Measurements from ENCODE around the gene FUCA1.
"Not testable (repeated sequence)": the region's sequence is repeated elsewhere in the genome, so short reads cannot be mapped to it uniquely, and the experiment has no call there.

The FUCA1 gene

GRCh38 chr1:23837908-23838307 lies 30.2 kb downstream of the FUCA1 start:
- Histone ChIP-seq H3K4me3 (ENCODE audit: low read depth, low read length, poor library complexity, severe bottlenecking) (peak overlapping the region; percentile 48), H3K27me3 (ENCODE audit: insufficient read depth, low read length) (no peaks in the 10 kb centered on the region), H3K27ac (ENCODE audit: low read depth, low read length, poor library complexity, severe bottlenecking) (peak overlapping the region; percentile 27), H4K20me1 (ENCODE audit: insufficient read depth, low read length) (no peaks in the 10 kb centered on the region), H2AFZ (ENCODE audit: low read length) (peak overlapping the region; percentile 20; the same call in 1 of the 2 replicates), H3K36me3 (ENCODE audit: insufficient read depth, low read length) (no peaks in the 10 kb centered on the region), H3K4me1 (ENCODE audit: insufficient read depth, low read length, severe bottlenecking) (peaks cover 20% of the 10 kb centered on the region), H3K79me2 (ENCODE audit: insufficient read depth, low read length) (no peaks in the 10 kb centered on the region), H3K9ac (ENCODE audit: low read length) (peak overlapping the region; percentile 29; the same call in 1 of the 2 replicates), H3K9me3 (ENCODE audit: low read length) (no peaks in the 10 kb centered on the region), H3K4me2 (ENCODE audit: low read length) (peak overlapping the region; percentile 57), H3K9me2 (ENCODE audit: low read depth, low read length) (no peaks in the 10 kb centered on the region), H3F3A (ENCODE audit: insufficient read depth, low read length) (no peaks in the 10 kb centered on the region)
- TF ChIP-seq EZH2 (IDR thresholded peaks at IDR 0.05; ENCODE audit: borderline replicate concordance, low read length) (no peak), CTCF (IDR thresholded peaks at IDR 0.05; ENCODE audit: low read length) (no peak)

- H3K79me2 ChIP-seq (ENCODE audit: insufficient read depth, low read length) = no peaks in the 10 kb centered on the region
- no peaks in the 10 kb centered on the region for H3F3A ChIP-seq (ENCODE audit: insufficient read depth, low read length)
- no peak for TF ChIP-seq CTCF (IDR thresholded peaks at IDR 0.05; ENCODE audit: low read length)
- TF ChIP-seq EZH2 (IDR thresholded peaks at IDR 0.05; ENCODE audit: borderline replicate concordance, low read length) = no peak
- no peaks in the 10 kb centered on the region for H3K36me3 ChIP-seq (ENCODE audit: insufficient read depth, low read length)
- no peaks in the 10 kb centered on the region for H4K20me1 ChIP-seq (ENCODE audit: insufficient read depth, low read length)
- H3K4me3 ChIP-seq (ENCODE audit: low read depth, low read length, poor library complexity, severe bottlenecking) = no peak overlapping the region
- H3K27me3 ChIP-seq (ENCODE audit: insufficient read depth, low read length) = no peaks in the 10 kb centered on the region
- no peak overlapping the region for H3K27ac ChIP-seq (ENCODE audit: low read depth, low read length, poor library complexity, severe bottlenecking)
- no peak overlapping the region for H3K4me2 ChIP-seq (ENCODE audit: low read length)
- H3K9me2 ChIP-seq (ENCODE audit: low read depth, low read length) = no peaks in the 10 kb centered on the region
- H2AFZ ChIP-seq (ENCODE audit: low read length) = no peak overlapping the region
- H3K9me3 ChIP-seq (ENCODE audit: low read length) = no peaks in the 10 kb centered on the region
- peaks cover 20% of the 10 kb centered on the region for H3K4me1 ChIP-seq (ENCODE audit: insufficient read depth, low read length, severe bottlenecking)
- H3K9ac ChIP-seq (ENCODE audit: low read length) = no peak overlapping the region
Measured at GRCh38 chr1:23836037-23836436, 32.1 kb downstream of the FUCA1 start.

- not testable (repeated sequence) for H3F3A ChIP-seq (ENCODE audit: insufficient read depth, low read length); H3K9me3 ChIP-seq (ENCODE audit: low read length); H3K27me3 ChIP-seq (ENCODE audit: insufficient read depth, low read length); H3K4me2 ChIP-seq (ENCODE audit: low read length); H3K36me3 ChIP-seq (ENCODE audit: insufficient read depth, low read length); H3K79me2 ChIP-seq (ENCODE audit: insufficient read depth, low read length); H3K9me2 ChIP-seq (ENCODE audit: low read depth, low read length); H4K20me1 ChIP-seq (ENCODE audit: insufficient read depth, low read length); H2AFZ ChIP-seq (ENCODE audit: low read length); H3K27ac ChIP-seq (ENCODE audit: low read depth, low read length, poor library complexity, severe bottlenecking); H3K9ac ChIP-seq (ENCODE audit: low read length); H3K4me3 ChIP-seq (ENCODE audit: low read depth, low read length, poor library complexity, severe bottlenecking)
- H3K4me1 ChIP-seq (ENCODE audit: insufficient read depth, low read length, severe bottlenecking) = peaks cover 20% of the 10 kb centered on the region
Measured at GRCh38 chr1:23834156-23834555, 33.9 kb downstream of the FUCA1 start.

GRCh38 chr1:23827717-23828116 lies 40.4 kb downstream of the FUCA1 start:
- Histone ChIP-seq H3F3A (ENCODE audit: insufficient read depth, low read length) (peaks cover 7% of the 10 kb centered on the region; the same call in 1 of the 2 replicates), H3K9me3 (ENCODE audit: low read length) (no peaks in the 10 kb centered on the region), H3K36me3 (ENCODE audit: insufficient read depth, low read length) (no peaks in the 10 kb centered on the region), H3K4me2 (ENCODE audit: low read length) (no peak overlapping the region), H3K4me1 (ENCODE audit: insufficient read depth, low read length, severe bottlenecking) (peaks cover 18% of the 10 kb centered on the region), H3K79me2 (ENCODE audit: insufficient read depth, low read length) (no peaks in the 10 kb centered on the region), H4K20me1 (ENCODE audit: insufficient read depth, low read length) (no peaks in the 10 kb centered on the region), H3K9me2 (ENCODE audit: low read depth, low read length) (no peaks in the 10 kb centered on the region), H3K27me3 (ENCODE audit: insufficient read depth, low read length) (no peaks in the 10 kb centered on the region), H3K4me3 (ENCODE audit: low read depth, low read length, poor library complexity, severe bottlenecking) (no peak overlapping the region), H2AFZ (ENCODE audit: low read length) (no peak overlapping the region), H3K27ac (ENCODE audit: low read depth, low read length, poor library complexity, severe bottlenecking) (no peak overlapping the region), H3K9ac (ENCODE audit: low read length) (no peak overlapping the region)
- TF ChIP-seq EZH2 (IDR thresholded peaks at IDR 0.05; ENCODE audit: borderline replicate concordance, low read length) = no peak
- no peak for TF ChIP-seq CTCF (IDR thresholded peaks at IDR 0.05; ENCODE audit: low read length)

- not testable (repeated sequence) for H2AFZ ChIP-seq (ENCODE audit: low read length); H3F3A ChIP-seq (ENCODE audit: insufficient read depth, low read length); H3K9me2 ChIP-seq (ENCODE audit: low read depth, low read length); H3K36me3 ChIP-seq (ENCODE audit: insufficient read depth, low read length); H3K4me3 ChIP-seq (ENCODE audit: low read depth, low read length, poor library complexity, severe bottlenecking); H3K27ac ChIP-seq (ENCODE audit: low read depth, low read length, poor library complexity, severe bottlenecking); H3K9ac ChIP-seq (ENCODE audit: low read length); H3K79me2 ChIP-seq (ENCODE audit: insufficient read depth, low read length); H3K27me3 ChIP-seq (ENCODE audit: insufficient read depth, low read length); H3K4me2 ChIP-seq (ENCODE audit: low read length); H4K20me1 ChIP-seq (ENCODE audit: insufficient read depth, low read length); H3K9me3 ChIP-seq (ENCODE audit: low read length)
- H3K4me1 ChIP-seq (ENCODE audit: insufficient read depth, low read length, severe bottlenecking) = peaks cover 18% of the 10 kb centered on the region
Measured at GRCh38 chr1:23826590-23826989, 41.5 kb downstream of the FUCA1 start.

Measured in OCI-LY1 (cell line).